HEK293T (cell line): ENCODE data around the gene CDH4.

ENCODE experiments used
- CTCF ChIA-PET: fragments of 350-600 bp; formaldehyde crosslinking; extraction: SDS; loops from one replicate; lab custom pipeline; 2021; ENCODE audit warnings: antibody characterized with exemption, inconsistent platforms; lab: Yijun Ruan, JAX
- POLR2A ChIA-PET: fragments of 350-600 bp; formaldehyde crosslinking; extraction: SDS; loops from one replicate; lab custom pipeline; 2020; ENCODE audit warnings: antibody characterized with exemption, inconsistent platforms; lab: Yijun Ruan, JAX
- DNase-seq: peaks from one replicate; pipeline ENCODE4 v3.0.0; 2012; ENCODE audit warnings: mixed read lengths; ENCODE audit errors: extremely low spot score
- ARNT ChIP-seq: fragments of 450-650 bp; IDR thresholded peaks from 2 replicates; pipeline ENCODE4 v1.6.1; 2017; ENCODE audit warnings: mild to moderate bottlenecking
- BHLHE40 ChIP-seq: fragments of 450-650 bp; IDR thresholded peaks from 2 replicates; pipeline ENCODE4 v1.6.1; 2016; ENCODE audit warnings: mild to moderate bottlenecking, moderate library complexity, borderline replicate concordance
- CTBP1 ChIP-seq: fragments of 450-650 bp; IDR thresholded peaks from 2 replicates; pipeline ENCODE4 v1.6.1; 2016; ENCODE audit warnings: borderline replicate concordance
- ELF4 ChIP-seq: fragments of 450-650 bp; IDR thresholded peaks from 2 replicates; pipeline ENCODE4 v1.6.1; 2017; ENCODE audit warnings: antibody characterized with exemption
- FOXA1 ChIP-seq: fragments of 450-650 bp; IDR thresholded peaks from 2 replicates; pipeline ENCODE4 v1.6.1; 2016; ENCODE audit warnings: mild to moderate bottlenecking
- FOXK2 ChIP-seq: fragments of 450-650 bp; IDR thresholded peaks from 2 replicates; pipeline ENCODE4 v1.6.1; 2016; ENCODE audit warnings: mild to moderate bottlenecking
- FOXM1 ChIP-seq: fragments of 450-650 bp; IDR thresholded peaks from 2 replicates; pipeline ENCODE4 v1.6.1; 2017; ENCODE audit warnings: mild to moderate bottlenecking, borderline replicate concordance
- HDGF ChIP-seq: fragments of 450-650 bp; IDR thresholded peaks from 2 replicates; pipeline ENCODE4 v1.6.1; 2017; ENCODE audit warnings: antibody characterized with exemption, borderline replicate concordance
- L3MBTL2 ChIP-seq: fragments of 450-650 bp; conservative IDR thresholded peaks from 2 replicates; pipeline ENCODE4 v1.6.1; 2016; ENCODE audit warnings: mild to moderate bottlenecking
- LEF1 ChIP-seq: fragments of 450-650 bp; IDR thresholded peaks from 2 replicates; pipeline ENCODE4 v1.6.1; 2017; ENCODE audit warnings: mild to moderate bottlenecking, borderline replicate concordance
- NFRKB ChIP-seq: fragments of 450-650 bp; IDR thresholded peaks from 2 replicates; pipeline ENCODE4 v1.6.1; 2016; ENCODE audit warnings: mild to moderate bottlenecking, moderate library complexity
- SP1 ChIP-seq: fragments of 450-650 bp; IDR thresholded peaks from 2 replicates; pipeline ENCODE4 v1.6.1; 2017
- SUZ12 ChIP-seq: fragments of 450-650 bp; IDR thresholded peaks from 2 replicates; pipeline ENCODE4 v1.6.1; 2016; ENCODE audit warnings: mild to moderate bottlenecking
- TARDBP ChIP-seq: fragments of 450-650 bp; IDR thresholded peaks from 2 replicates; pipeline ENCODE4 v1.6.1; 2016
- ZNF384 ChIP-seq: fragments of 450-650 bp; IDR thresholded peaks from 2 replicates; pipeline ENCODE4 v1.6.1; 2016
- TF ChIP-seq, protein P1 (sequence below): fragments of 450-650 bp; IDR thresholded peaks from 2 replicates; pipeline ENCODE4 v1.6.1; 2016

Gene CDH4

GRCh38 chr20:61765871-61766654 is 514.0 kb downstream of the CDH4 start:
- POLR2A ChIA-PET = no interaction called here

GRCh38 chr20:61766921-61767610 is 515.0 kb downstream of the CDH4 start:
- DNase-seq = no peak
- ChIA-PET POLR2A (no interaction called here), CTCF (interaction anchor here (0.6 kb wide), 1 partner anchor 89 kb away, joined by 3 read pairs; no protein-coding TSS in a partner anchor)
- TF ChIP-seq BHLHE40 (no peak), HDGF (no peak), SP1 (no peak), LEF1 (no peak)

More at GRCh38 chr20:61765871-61766654, 514.0 kb downstream of the CDH4 start:
- TF ChIP-seq NFRKB (no peak), TARDBP (no peak), FOXK2 (no peak), FOXA1 (no peak), ARNT (no peak), ELF4 (no peak), L3MBTL2 (no peak), LEF1 (no peak), SUZ12 (no peak), BHLHE40 (no peak), ZNF384 (no peak), FOXM1 (no peak)
- TF ChIP-seq, protein P1, sequence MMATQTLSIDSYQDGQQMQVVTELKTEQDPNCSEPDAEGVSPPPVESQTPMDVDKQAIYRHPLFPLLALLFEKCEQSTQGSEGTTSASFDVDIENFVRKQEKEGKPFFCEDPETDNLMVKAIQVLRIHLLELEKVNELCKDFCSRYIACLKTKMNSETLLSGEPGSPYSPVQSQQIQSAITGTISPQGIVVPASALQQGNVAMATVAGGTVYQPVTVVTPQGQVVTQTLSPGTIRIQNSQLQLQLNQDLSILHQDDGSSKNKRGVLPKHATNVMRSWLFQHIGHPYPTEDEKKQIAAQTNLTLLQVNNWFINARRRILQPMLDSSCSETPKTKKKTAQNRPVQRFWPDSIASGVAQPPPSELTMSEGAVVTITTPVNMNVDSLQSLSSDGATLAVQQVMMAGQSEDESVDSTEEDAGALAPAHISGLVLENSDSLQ = no peak
- DNase-seq = peak; percentile 35
- CTCF ChIA-PET = no interaction called here

DNA sequence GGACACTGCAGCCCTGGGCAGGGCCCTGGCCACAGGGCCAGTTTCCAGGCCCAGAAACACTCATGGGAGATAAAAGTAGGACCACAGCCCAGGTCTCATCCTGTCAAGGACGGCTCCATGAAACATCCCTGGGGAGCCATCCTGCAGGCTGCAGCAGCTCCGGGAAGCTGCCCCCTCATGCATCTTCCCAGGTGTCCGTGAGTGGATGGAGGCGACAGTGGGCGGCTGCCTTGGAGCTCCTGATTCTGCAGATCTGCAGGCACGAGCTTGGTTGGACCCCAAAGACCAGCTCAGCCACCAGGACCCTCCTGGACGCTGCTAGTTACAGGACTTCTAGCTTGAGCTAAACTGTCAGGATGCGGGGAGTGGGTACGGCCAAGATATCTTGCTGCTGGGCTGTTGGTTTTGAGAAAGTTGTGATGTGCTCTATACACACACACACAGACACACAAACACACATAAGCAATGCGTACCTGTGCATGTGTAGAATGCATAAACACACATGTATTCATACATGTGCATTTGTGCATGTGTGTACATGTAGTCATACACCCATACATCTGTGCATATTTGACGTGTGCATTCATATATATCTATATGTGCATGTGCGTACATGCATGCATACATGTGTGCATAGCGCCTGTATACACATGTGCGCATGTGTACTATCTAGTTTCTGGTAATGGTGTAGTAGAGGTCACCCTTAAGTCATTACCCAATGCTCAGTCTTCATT is 515.9 kb downstream of the CDH4 start:
- TF ChIP-seq FOXA1 (no peak), BHLHE40 (no peak), L3MBTL2 (no peak), TARDBP (no peak), ARNT (no peak), ZNF384 (no peak), CTBP1 (no peak), SUZ12 (no peak), FOXK2 (no peak), SP1 (no peak)
- TF ChIP-seq, protein P1 = no peak
- DNase-seq = no peak
- ChIA-PET POLR2A (no interaction called here), CTCF (interaction anchor here (0.6 kb wide), 1 partner anchor 88 kb away, joined by 3 read pairs; no protein-coding TSS in a partner anchor)

- ChIA-PET CTCF (no interaction called here), POLR2A (no interaction called here)
- DNase-seq = no peak
- TF ChIP-seq ELF4 (no peak), FOXK2 (no peak), TARDBP (no peak), HDGF (no peak)
- TF ChIP-seq, protein P1 = no peak
Observed at GRCh38 chr20:61768571-61769285, 516.7 kb downstream of the CDH4 start.

DNA sequence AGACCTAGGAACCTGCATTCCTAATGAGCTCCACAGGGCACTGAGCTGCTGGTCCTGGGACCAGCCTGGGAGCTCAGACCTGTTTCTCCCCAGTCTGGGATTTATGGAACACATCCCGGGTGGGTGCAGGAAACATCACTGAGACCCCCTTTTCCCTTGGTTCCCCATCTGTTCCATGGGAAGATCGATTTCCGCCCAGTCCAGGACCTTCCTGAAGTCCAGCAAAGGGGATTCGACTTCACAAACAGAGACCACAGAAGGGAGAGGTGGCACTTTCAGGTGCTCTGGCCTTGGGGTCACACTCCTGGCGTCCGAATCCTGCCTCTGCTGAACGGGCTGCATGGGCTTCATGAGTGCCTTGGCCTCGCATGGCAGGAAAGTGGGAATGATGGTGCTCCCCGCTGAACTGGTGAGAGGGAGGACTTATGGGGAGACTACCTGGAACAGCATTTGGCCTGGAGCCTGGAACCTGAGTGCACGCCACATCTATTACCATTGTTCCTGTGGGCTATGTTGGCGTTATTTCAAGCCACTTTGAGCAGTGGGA is 517.3 kb downstream of the CDH4 start:
- no peak for TF ChIP-seq SUZ12
- TF ChIP-seq TARDBP = no peak
- no peak for TF ChIP-seq ZNF384
- no peak for TF ChIP-seq FOXM1
- TF ChIP-seq HDGF = no peak
- TF ChIP-seq CTBP1 = no peak

More for the DNA sequence above, 517.3 kb downstream of the CDH4 start:
- ChIA-PET CTCF (no interaction called here), POLR2A (no interaction called here)
- DNase-seq = no peak
